ENCODE measurements around the gene HS3ST4. TPM values are rescaled to one million over a fixed set of nuclear protein-coding genes. Genes with fewer than 3 reads are reported as not detected.
"Not testable (repeated sequence)": the region's sequence is repeated elsewhere in the genome, so short reads cannot be mapped to it uniquely, and the experiment has no call there.

The HS3ST4 gene
- total and polyA plus RNA-seq, 2 of the 8 experiments (the other 6 are each of a cell fraction or from before 2014, with no cell fraction given), result 1.9 to 3.3 TPM

GRCh38 chr16:26032661-26033060, 340.9 kb downstream of the HS3ST4 start:
- H3K36me3 ChIP-seq (ENCODE audit: control insufficient read depth in 2 of 4, insufficient read depth in 4 of 4, low read length in 3 of 4); H3K9ac ChIP-seq (replicated peaks in 1 of 4; ENCODE audit: extremely low read depth in 1 of 4, low read depth in 3 of 4, low read length in 3 of 4); FAIRE-seq; H4K91ac ChIP-seq (replicated peaks; ENCODE audit: insufficient read length, low read length); H3K23me2 ChIP-seq (ENCODE audit: low read depth, low read length); H3K27me3 ChIP-seq (replicated peaks in 1 of 4; ENCODE audit: control insufficient read depth in 3 of 4, extremely low read depth in 1 of 4, insufficient read depth in 3 of 4, low read length in 3 of 4); H2BK20ac ChIP-seq (ENCODE audit: low read length); H4K5ac ChIP-seq (ENCODE audit: insufficient read length, low read depth, low read length); H3K27ac ChIP-seq (ENCODE audit: low read depth, low read length); H3K79me1 ChIP-seq (ENCODE audit: low read depth, low read length); DNase-seq (ENCODE audit: low read depth in 1 of 2, low spot score in 2 of 2); H3K9me3 ChIP-seq (ENCODE audit: insufficient read depth in 2 of 2, low read depth in 1 of 2, low read length in 1 of 2); H2BK15ac ChIP-seq (ENCODE audit: low read length); H2BK5ac ChIP-seq (ENCODE audit: low read depth, low read length); H3K4me3 ChIP-seq (ENCODE audit: extremely low read depth in 1 of 4, insufficient read depth in 2 of 4, low read depth in 3 of 4, low read length in 4 of 4); H2AK5ac ChIP-seq (ENCODE audit: low read depth, low read length); H3K79me2 ChIP-seq (ENCODE audit: control insufficient read depth in 1 of 2, insufficient read depth in 2 of 2, low read length in 2 of 2); H3K14ac ChIP-seq (ENCODE audit: insufficient read length); H2AFZ ChIP-seq (ENCODE audit: low read length); H3K4me2 ChIP-seq (ENCODE audit: insufficient read depth in 1 of 2, low read depth in 2 of 2, low read length in 2 of 2); H3K18ac ChIP-seq (ENCODE audit: extremely low read depth, low read length); H3K4ac ChIP-seq (replicated peaks; ENCODE audit: insufficient read length, low read depth, low read length); POLR2A ChIA-PET (ENCODE audit: partially characterized antibody); H2BK120ac ChIP-seq (replicated peaks; ENCODE audit: low read depth, low read length); H3K4me1 ChIP-seq (replicated peaks in 1 of 4; ENCODE audit: control insufficient read depth in 3 of 4, insufficient read depth in 4 of 4, low read length in 3 of 4); H3K23ac ChIP-seq (ENCODE audit: insufficient read length); H4K8ac ChIP-seq (ENCODE audit: extremely low read depth, insufficient read depth, low read length); H2BK12ac ChIP-seq (ENCODE audit: low read depth, low read length); H4K20me1 ChIP-seq (replicated peaks in 1 of 2; ENCODE audit: control insufficient read depth in 1 of 2, insufficient read depth in 2 of 2, low read length in 2 of 2); H3K56ac ChIP-seq (replicated peaks; ENCODE audit: insufficient read length, low read depth, low read length): not testable (repeated sequence)
- CTCF ChIA-PET (ENCODE audit: partially characterized antibody), result interaction anchor here (1.2 kb wide), 1 partner anchor 10 kb away, joined by 5 read pairs; no protein-coding TSS in a partner anchor
- 93% methylated on average over 18 of the region's 18 CpGs; no CpG with 5 or more reads in 1 of the 2 experiments for WGBS, 2 experiments (ENCODE audit: extremely low coverage in 1 of 2, insufficient coverage in 1 of 2, insufficient read length in 1 of 2, insufficient replicate concordance in 2 of 2, low coverage in 1 of 2, low lambda C conversion rate in 2 of 2, missing lambda C conversion rate in 1 of 2)
